Transverse colon (tissue), 3 donors: ENCODE results near the gene DPF3.

Experiments
- POLR2A ChIP-seq: fragments of 450-650 bp; IDR thresholded peaks from one replicate; pipeline ENCODE4 v1.6.1; 2016; ENCODE audit warnings: antibody characterized with exemption, mild to moderate bottlenecking, moderate library complexity
- TF ChIP-seq, protein P1 (sequence below), 5 experiments: fragments of 200-600 bp in 3 of 5; fragments of 450-650 bp in 2 of 5; sonication (generic) in 3 of 5; IDR thresholded peaks; 1 replicate in 2 of 5; 2 replicates in 3 of 5; pipeline ENCODE4 v1.5.1; 2016 to 2017; ENCODE audit warnings: antibody characterized with exemption in 5 of 5, inconsistent platforms in 3 of 5, mild to moderate bottlenecking in 2 of 5, moderate library complexity in 1 of 5

DNA sequence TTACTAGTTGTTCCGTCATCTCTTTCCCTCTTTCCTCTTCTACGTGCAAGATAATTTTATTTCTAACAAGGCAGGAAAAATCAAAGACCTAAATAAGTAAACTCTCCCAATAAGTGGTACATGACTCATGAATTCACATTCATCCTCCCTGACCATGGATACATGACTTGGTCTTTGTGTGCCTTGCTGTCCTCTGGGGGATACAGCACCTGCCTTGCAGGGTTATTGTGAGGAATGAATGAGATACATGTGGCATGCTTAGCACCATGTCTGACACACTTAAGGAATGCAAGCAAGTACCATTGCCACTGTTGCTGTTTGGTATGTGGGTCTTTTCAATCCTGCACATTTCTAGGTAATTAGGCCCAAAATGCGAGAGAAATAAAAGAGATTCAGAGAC lies 208.4 kb downstream of the DPF3 start:
- TF ChIP-seq, protein P1, sequence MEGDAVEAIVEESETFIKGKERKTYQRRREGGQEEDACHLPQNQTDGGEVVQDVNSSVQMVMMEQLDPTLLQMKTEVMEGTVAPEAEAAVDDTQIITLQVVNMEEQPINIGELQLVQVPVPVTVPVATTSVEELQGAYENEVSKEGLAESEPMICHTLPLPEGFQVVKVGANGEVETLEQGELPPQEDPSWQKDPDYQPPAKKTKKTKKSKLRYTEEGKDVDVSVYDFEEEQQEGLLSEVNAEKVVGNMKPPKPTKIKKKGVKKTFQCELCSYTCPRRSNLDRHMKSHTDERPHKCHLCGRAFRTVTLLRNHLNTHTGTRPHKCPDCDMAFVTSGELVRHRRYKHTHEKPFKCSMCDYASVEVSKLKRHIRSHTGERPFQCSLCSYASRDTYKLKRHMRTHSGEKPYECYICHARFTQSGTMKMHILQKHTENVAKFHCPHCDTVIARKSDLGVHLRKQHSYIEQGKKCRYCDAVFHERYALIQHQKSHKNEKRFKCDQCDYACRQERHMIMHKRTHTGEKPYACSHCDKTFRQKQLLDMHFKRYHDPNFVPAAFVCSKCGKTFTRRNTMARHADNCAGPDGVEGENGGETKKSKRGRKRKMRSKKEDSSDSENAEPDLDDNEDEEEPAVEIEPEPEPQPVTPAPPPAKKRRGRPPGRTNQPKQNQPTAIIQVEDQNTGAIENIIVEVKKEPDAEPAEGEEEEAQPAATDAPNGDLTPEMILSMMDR (IDR thresholded peaks at IDR 0.05): no peak
- no peak for TF ChIP-seq POLR2A
